NCI-H2196 treated with DMSO at 0.1 percent for 48 hours (cell line): ENCODE measurements around the gene SOHLH2.
A peak's percentile ranks its signal among the peaks of the same experiment; 100 is the strongest.

Experiments used
- DNase-seq: peaks from one replicate; lab custom pipeline; 2025; ENCODE audit not compliant: unreplicated experiment; lab: John Stamatoyannopoulos, UW

The SOHLH2 gene

GRCh38 chr13:36188441-36188840 is 25.9 kb downstream of the SOHLH2 start:
- no peak for DNase-seq

DNA sequence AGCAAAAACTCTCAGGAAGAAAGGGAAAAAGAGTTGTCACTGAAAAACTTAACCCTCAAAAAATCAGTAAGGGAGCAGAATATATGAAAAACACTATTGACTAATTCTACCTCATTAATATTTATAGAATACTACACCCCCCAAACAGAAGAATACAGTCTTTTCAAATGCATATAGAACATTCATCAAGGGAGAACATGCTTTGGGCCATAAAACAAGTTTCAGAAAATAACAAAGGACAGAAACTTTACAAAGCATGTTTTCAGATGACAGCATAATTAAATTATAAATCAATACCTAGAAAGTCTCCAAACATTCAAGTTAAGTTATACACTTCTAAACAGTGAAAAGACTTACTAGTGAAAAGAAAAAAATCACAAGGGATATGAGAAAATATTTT is 30.5 kb downstream of the SOHLH2 start:
- no peak for DNase-seq

DNA sequence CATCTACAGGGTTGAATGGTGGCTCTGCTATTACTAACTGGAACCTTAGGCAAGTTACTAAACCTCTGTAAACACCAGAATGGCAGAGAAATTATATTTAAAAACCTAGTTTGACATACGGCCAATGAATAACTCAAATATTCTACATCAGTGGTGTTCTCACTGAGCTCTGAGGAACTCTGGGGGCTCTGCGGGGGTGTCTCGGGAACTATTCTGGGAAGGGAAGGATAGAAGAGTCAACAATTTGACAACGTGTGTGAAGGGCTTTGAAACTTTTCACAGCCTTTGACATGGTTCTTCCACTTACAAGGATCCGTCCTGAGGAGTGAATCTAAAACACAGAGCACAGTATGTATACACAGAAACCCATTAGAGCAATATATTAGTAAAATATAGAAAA is 38.7 kb downstream of the SOHLH2 start:
- DNase-seq: no peak

DNA sequence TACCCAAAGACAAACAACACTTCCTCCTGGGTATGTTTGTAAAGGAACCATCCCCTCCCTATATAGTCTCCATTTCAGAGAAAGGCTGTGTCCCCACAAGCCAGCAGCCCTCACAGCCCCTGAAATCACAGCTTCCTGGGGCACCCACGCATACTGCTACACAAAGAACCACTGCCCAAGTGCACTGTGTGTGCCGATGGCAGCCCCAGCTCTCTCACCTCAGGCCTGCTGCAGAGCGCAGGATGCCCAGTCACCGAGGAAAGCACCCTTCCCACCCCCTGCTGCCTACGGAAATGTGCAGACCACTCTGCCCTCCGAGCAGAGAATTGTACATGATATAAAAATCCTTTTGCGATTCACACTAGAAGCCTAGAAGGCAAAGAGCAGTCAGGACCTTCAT is 39.4 kb downstream of the SOHLH2 start:
- no peak for DNase-seq

DNA sequence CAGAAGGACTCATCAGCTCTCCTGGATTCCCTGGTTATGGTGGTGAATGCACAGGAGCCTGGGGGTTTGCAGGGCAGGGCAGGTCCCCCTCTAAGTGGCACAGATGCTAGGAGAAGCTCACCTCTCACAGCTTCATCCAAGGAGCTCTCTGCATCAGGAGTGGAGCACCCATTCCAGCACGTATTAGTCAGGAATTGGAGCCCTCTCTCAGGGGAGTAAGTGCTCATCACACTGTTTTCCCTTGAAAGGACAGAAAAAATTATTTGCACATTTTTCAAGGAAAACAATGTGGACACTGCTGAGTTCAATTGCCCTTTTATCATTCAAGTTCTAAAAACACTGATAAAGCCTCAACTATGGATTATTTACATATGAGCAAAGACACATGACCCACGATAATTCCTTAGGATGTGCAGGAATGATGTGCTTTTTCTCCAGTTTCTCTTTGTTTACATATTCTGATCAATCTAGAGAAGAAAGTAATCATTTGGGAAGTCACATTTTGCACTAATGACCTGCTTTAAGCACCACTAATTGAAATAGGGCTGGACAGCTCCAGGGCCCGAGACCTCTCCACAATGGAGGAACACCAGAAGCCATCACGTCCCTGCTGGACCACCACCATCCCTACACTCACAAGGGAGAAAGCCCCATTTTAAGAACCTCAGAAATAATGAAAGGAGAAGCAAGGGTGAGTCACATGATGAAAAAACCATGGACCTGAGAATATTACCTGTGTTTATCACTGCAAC is 40.6 kb downstream of the SOHLH2 start:
- DNase-seq: no peak

DNA sequence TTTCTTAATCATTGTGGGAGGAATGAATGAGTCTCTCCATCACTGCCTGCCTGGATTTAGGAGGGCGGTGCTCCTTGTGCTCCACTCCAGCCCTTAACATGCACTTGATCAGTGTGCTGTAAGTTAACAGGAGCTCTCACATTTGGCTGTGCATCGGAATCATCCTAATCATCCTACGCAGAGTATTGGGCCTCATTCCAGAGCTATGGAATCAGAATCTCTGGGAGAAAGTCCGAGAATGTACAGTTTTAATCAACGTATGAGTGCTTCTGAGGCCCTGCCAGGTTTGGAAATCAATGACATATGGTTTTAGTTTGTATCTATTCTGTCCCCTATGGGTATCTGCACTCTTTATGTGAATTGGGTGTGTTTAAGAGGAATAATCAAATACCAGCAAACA is 48.3 kb downstream of the SOHLH2 start:
- DNase-seq: no peak

- peak; percentile 66 for DNase-seq
Observed at GRCh38 chr13:36163809-36164308, 50.5 kb downstream of the SOHLH2 start.

DNA sequence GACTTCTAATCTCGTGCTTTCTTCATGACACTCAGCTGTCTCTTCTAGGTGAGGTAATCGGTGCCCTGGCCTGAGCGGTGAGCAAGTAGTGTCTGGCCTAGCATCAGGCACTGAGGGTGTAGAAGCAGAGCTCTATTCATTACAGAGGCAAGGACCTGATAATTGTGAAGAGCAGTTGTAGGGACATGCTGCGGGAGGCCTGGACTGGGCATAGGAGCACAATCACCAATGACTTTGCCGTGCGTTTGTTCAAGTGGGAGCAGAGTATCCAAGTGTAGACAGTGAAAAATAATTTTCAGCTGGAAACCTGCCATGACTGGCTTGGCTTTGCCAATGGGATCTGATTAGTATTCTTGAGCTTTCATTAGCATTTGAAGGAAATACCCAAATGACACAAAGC is 51.1 kb downstream of the SOHLH2 start:
- DNase-seq: no peak

GRCh38 chr13:36160297-36160696 is 54.1 kb downstream of the SOHLH2 start:
- no peak for DNase-seq

GRCh38 chr13:36158611-36159010 is 55.7 kb downstream of the SOHLH2 start:
- no peak for DNase-seq

DNA sequence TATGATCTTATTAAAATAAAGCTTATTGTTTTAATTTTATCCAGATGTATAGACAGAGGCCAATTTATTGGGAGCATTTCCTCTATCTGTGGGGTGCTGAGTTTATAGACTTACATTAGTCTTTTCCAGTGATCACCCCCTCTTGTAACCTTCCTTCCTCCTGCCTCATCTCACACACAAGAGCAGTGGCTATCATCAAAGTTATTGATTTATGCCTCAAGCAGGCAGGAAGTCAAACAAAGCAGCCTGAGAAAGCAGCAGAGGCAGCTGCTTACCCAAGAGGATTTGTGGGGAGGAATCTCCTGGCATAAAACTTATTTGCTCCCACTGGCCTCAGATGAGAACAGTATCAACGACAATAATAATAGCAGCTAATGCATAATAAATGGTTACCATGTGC is 56.9 kb downstream of the SOHLH2 start:
- no peak for DNase-seq

- no peak for DNase-seq
Observed at GRCh38 chr13:36154567-36155291, 59.6 kb downstream of the SOHLH2 start.

DNA sequence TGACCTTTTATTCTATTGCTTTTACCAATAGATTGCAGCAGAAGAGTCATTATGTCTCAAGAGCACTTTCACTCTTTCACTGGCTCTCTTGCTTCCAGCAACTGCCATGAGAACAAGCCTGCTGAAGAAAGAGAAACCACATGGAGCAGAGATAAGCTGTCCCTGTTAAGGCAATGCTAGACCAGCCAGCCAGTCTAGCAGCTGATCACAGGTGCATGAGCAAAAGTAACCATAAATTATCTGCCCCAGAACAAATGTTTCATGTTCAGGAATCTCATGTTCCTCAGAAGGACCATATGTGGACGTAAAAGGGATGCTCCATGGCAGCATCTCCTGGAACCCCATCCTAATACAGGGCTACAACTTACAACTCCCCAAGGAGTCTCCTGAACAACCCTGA is 62.8 kb downstream of the SOHLH2 start:
- DNase-seq: no peak

GRCh38 chr13:36148446-36148845 is 65.9 kb downstream of the SOHLH2 start:
- no peak for DNase-seq

- DNase-seq: no peak
Observed at GRCh38 chr13:36147330-36147729, 67.0 kb downstream of the SOHLH2 start.

- DNase-seq: no peak
Observed at GRCh38 chr13:36146511-36147269, 67.7 kb downstream of the SOHLH2 start.

- DNase-seq: no peak
Observed at GRCh38 chr13:36143738-36144137, 70.6 kb downstream of the SOHLH2 start.

DNA sequence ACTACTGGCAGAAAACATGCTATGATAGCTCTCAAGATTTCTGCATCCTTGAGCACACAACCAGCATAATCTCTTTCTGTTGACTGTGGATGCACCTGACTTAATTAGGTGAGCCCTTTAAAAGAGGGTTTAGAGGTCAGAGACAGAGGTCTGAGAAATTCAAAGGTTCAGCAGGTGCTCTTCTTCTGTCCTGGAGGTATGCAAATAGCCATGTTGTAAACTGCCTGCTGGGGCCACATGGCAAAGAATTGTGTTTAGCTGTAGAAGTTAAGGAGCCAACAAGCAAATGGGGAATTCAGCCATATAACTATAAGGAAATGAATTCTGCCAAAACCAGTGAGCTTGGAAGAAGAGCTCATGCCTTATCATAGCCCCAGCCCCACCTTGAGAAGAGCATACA is 71.6 kb downstream of the SOHLH2 start:
- DNase-seq: no peak

GRCh38 chr13:36135876-36136275 is 78.5 kb downstream of the SOHLH2 start:
- DNase-seq: no peak

GRCh38 chr13:36134632-36135031 is 79.7 kb downstream of the SOHLH2 start:
- DNase-seq: no peak

DNA sequence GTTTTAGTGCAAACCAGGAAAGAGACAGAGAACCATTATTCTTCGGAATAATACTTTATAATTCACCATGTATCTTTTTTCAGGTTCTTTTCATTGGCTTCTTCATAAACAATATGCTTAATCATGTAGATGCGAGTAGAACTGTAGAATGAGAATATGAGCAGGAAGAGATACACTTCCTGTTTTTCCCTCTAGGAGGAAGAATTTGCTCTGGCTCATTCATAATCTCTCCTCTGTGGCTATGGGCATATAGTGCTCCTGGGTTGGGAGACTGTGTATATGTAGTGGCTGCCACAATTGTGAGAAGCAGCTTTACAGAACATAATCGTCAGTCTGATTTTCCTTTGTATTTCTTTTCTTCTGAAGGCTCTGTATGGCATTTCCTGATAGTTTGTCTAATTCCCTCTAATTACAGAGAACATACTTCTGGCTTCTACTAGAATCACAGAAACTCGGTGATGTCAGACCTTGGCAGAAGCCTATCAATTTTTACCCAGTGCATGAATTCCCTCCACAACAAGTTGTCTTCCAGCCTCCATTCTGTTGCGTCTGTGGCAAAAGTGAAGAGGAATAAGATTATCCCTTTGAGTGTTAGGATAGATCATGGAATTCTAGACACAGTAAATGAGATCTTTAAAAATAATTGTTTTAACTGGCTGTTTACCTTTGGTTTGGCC is 80.3 kb downstream of the SOHLH2 start:
- no peak for DNase-seq
